ENCODE data around the gene SEPTIN6.

SEPTIN6 gene

GRCh38 chrX:119647552-119648420 is 45.2 kb downstream of the SEPTIN6 start:
- DNase-seq, result no peak

- no peak for DNase-seq
These were observed 45.9 kb downstream of the SEPTIN6 start for GRCh38 chrX:119647089-119647488.

- DNase-seq, result no peak
These were observed 46.5 kb downstream of the SEPTIN6 start for GRCh38 chrX:119646515-119646914.

GRCh38 chrX:119643696-119644095 is 49.3 kb downstream of the SEPTIN6 start:
- DNase-seq, result no peak
